ENCODE data around the gene CABLES2. TPM values are rescaled to one million over a fixed set of nuclear protein-coding genes. Genes with fewer than 3 reads are reported as not detected.

CABLES2 gene
- total and polyA plus RNA-seq, 2 experiments from 2014 or later = 0.66 to 7.3 TPM

GRCh38 chr20:62369815-62370114, 37.3 kb downstream of the CABLES2 start:
- in situ Hi-C loops (cut with MboI) = no loop called here
- no peaks in the 10 kb centered on the region for H3K9me3 ChIP-seq (ENCODE audit: low read depth)
- no peaks in the 10 kb centered on the region for H3K36me3 ChIP-seq (ENCODE audit: low read depth)
- no peaks in the 10 kb centered on the region for H3K9me2 ChIP-seq (ENCODE audit: insufficient read depth)
- no peak overlapping the region for H2AFZ ChIP-seq
- no peak for DNase-seq
- TF ChIP-seq EZH2phosphoT487 (IDR thresholded peaks at IDR 0.05; ENCODE audit: insufficient read depth, low read depth) (no peak), EZH2 (IDR thresholded peaks at IDR 0.05; ENCODE audit: insufficient read depth, poor library complexity, severe bottlenecking) (no peak)
- peaks cover 21% of the 10 kb centered on the region for H3K4me1 ChIP-seq (ENCODE audit: insufficient read depth)
- H3K27me3 ChIP-seq (replicated peaks; ENCODE audit: insufficient read depth) = peaks cover 9% of the 10 kb centered on the region; the same call in 1 of the 2 replicates
- WGBS, 2 experiments (ENCODE audit: low coverage in 1 of 2, low lambda C conversion rate in 2 of 2, missing lambda C conversion rate in 2 of 2) = 55 to 76% methylated on average over 2 to 4 of the region's 4 CpGs
- no peak overlapping the region for H3K27ac ChIP-seq
- no peak overlapping the region for H3K4me2 ChIP-seq (ENCODE audit: unreplicated experiment)
- no peaks in the 10 kb centered on the region for H3K79me2 ChIP-seq (ENCODE audit: insufficient read depth)
- H4K20me1 ChIP-seq (ENCODE audit: insufficient read depth) = no peaks in the 10 kb centered on the region
- no peaks in the 10 kb centered on the region for H3F3A ChIP-seq (ENCODE audit: insufficient read depth)
- no peak overlapping the region for H3K9ac ChIP-seq
- H3K4me3 ChIP-seq = no peak overlapping the region

- DNase-seq = peak; percentile 71
- WGBS, 2 experiments (ENCODE audit: low coverage in 1 of 2, low lambda C conversion rate in 2 of 2, missing lambda C conversion rate in 2 of 2) = 16 to 17% methylated on average over 24 to 28 of the region's 28 CpGs
- Histone ChIP-seq H3K79me2 (ENCODE audit: insufficient read depth) (no peaks in the 10 kb centered on the region), H3K27me3 (replicated peaks; ENCODE audit: insufficient read depth) (peaks cover 9% of the 10 kb centered on the region; the same call in 1 of the 2 replicates), H3K36me3 (ENCODE audit: low read depth) (no peaks in the 10 kb centered on the region), H3F3A (ENCODE audit: insufficient read depth) (no peaks in the 10 kb centered on the region), H3K27ac (no peak overlapping the region), H3K4me2 (ENCODE audit: unreplicated experiment) (peak overlapping the region; percentile 39), H3K9me3 (ENCODE audit: low read depth) (no peaks in the 10 kb centered on the region), H2AFZ (no peak overlapping the region), H3K9ac (no peak overlapping the region), H4K20me1 (ENCODE audit: insufficient read depth) (no peaks in the 10 kb centered on the region), H3K4me1 (ENCODE audit: insufficient read depth) (peaks cover 21% of the 10 kb centered on the region), H3K4me3 (peak overlapping the region; percentile 4; the same call in 1 of the 2 replicates), H3K9me2 (ENCODE audit: insufficient read depth) (no peaks in the 10 kb centered on the region)
- in situ Hi-C loops (cut with MboI) = no loop called here
- no peak for TF ChIP-seq EZH2phosphoT487 (IDR thresholded peaks at IDR 0.05; ENCODE audit: insufficient read depth, low read depth)
- no peak for TF ChIP-seq EZH2 (IDR thresholded peaks at IDR 0.05; ENCODE audit: insufficient read depth, poor library complexity, severe bottlenecking)
Measured at GRCh38 chr20:62368976-62369814, 37.9 kb downstream of the CABLES2 start.

GRCh38 chr20:62368392-62368975, 38.6 kb downstream of the CABLES2 start:
- in situ Hi-C loops (cut with MboI) = no loop called here
- no peak overlapping the region for H2AFZ ChIP-seq

GRCh38 chr20:62367633-62368391, 39.3 kb downstream of the CABLES2 start:
- TF ChIP-seq EZH2phosphoT487 (IDR thresholded peaks at IDR 0.05; ENCODE audit: insufficient read depth, low read depth) = no peak
- peak; percentile 47 for TF ChIP-seq EZH2 (IDR thresholded peaks at IDR 0.05; ENCODE audit: insufficient read depth, poor library complexity, severe bottlenecking)
- Histone ChIP-seq H3K27ac (no peak overlapping the region), H3K9me2 (ENCODE audit: insufficient read depth) (no peaks in the 10 kb centered on the region), H3K27me3 (replicated peaks; ENCODE audit: insufficient read depth) (peaks cover 9% of the 10 kb centered on the region; the same call in 1 of the 2 replicates), H3K9me3 (ENCODE audit: low read depth) (no peaks in the 10 kb centered on the region), H3K9ac (no peak overlapping the region), H3K36me3 (ENCODE audit: low read depth) (no peaks in the 10 kb centered on the region), H2AFZ (no peak overlapping the region), H3K4me3 (no peak overlapping the region), H3F3A (ENCODE audit: insufficient read depth) (no peaks in the 10 kb centered on the region), H3K4me1 (ENCODE audit: insufficient read depth) (peaks cover 21% of the 10 kb centered on the region), H3K79me2 (ENCODE audit: insufficient read depth) (no peaks in the 10 kb centered on the region), H4K20me1 (ENCODE audit: insufficient read depth) (no peaks in the 10 kb centered on the region), H3K4me2 (ENCODE audit: unreplicated experiment) (peak overlapping the region; percentile 74)
- 2 to 3% methylated on average over 32 to 37 of the region's 37 CpGs for WGBS, 2 experiments (ENCODE audit: low coverage in 1 of 2, low lambda C conversion rate in 2 of 2, missing lambda C conversion rate in 2 of 2)
- in situ Hi-C loops (cut with MboI) = no loop called here
- no peak for DNase-seq

More at GRCh38 chr20:62368392-62368975, 38.6 kb downstream of the CABLES2 start:
- DNase-seq = no peak
- peaks cover 9% of the 10 kb centered on the region; the same call in 1 of the 2 replicates for H3K27me3 ChIP-seq (replicated peaks; ENCODE audit: insufficient read depth)
- H3K79me2 ChIP-seq (ENCODE audit: insufficient read depth) = no peaks in the 10 kb centered on the region
- H3F3A ChIP-seq (ENCODE audit: insufficient read depth) = no peaks in the 10 kb centered on the region
- no peak overlapping the region for H3K27ac ChIP-seq
- H3K4me3 ChIP-seq = 0 out of 2 replicates have a peak overlapping the region, but pooled peaks have one; percentile 7
- H3K4me1 ChIP-seq (ENCODE audit: insufficient read depth) = peaks cover 21% of the 10 kb centered on the region
- WGBS, 2 experiments (ENCODE audit: low coverage in 1 of 2, low lambda C conversion rate in 2 of 2, missing lambda C conversion rate in 2 of 2) = 2 to 3% methylated on average over 11 to 15 of the region's 15 CpGs
- H3K9me3 ChIP-seq (ENCODE audit: low read depth) = no peaks in the 10 kb centered on the region
- peak overlapping the region; percentile 39 for H3K4me2 ChIP-seq (ENCODE audit: unreplicated experiment)
- H3K9me2 ChIP-seq (ENCODE audit: insufficient read depth) = no peaks in the 10 kb centered on the region
- no peak for TF ChIP-seq EZH2phosphoT487 (IDR thresholded peaks at IDR 0.05; ENCODE audit: insufficient read depth, low read depth)
- TF ChIP-seq EZH2 (IDR thresholded peaks at IDR 0.05; ENCODE audit: insufficient read depth, poor library complexity, severe bottlenecking) = no peak
- no peak overlapping the region for H3K9ac ChIP-seq
- H3K36me3 ChIP-seq (ENCODE audit: low read depth) = no peaks in the 10 kb centered on the region
- no peaks in the 10 kb centered on the region for H4K20me1 ChIP-seq (ENCODE audit: insufficient read depth)

Data from GM23248 (cell line).